G401 (cell line): ENCODE results near the gene ACAA1. TPM values are rescaled to one million over a fixed set of nuclear protein-coding genes. Genes with fewer than 3 reads are reported as not detected.

Experiments
- DNase-seq: peaks from one replicate; pipeline ENCODE4 v3.0.0-alpha.2; 2015; ENCODE audit warnings: low spot score
- in situ Hi-C: cut with HindIII; loops from 2 replicates; pipeline ENCODE4 v1.10.0; 2016; ENCODE audit warnings: low sequenced_read_pairs, mixed read lengths
- total RNA-seq: library from RNA; depleted of rRNA; stranded (reverse); fragments of >200 nt; shearing (Covaris generic); gene quantifications from 2 replicates; pipeline ENCODE4 v1.2.3, GENCODE V29; 2014

Gene ACAA1
- total RNA-seq, 1 experiment from 2014 or later = 58.6 TPM

GRCh38 chr3:38122712-38123290 is 14.1 kb downstream of the ACAA1 start:
- in situ Hi-C loops = no loop called here
- DNase-seq = no peak

GRCh38 chr3:38121832-38122461 is 15.0 kb downstream of the ACAA1 start:
- in situ Hi-C loops = no loop called here
- DNase-seq = no peak

- DNase-seq = peak; percentile 37
- in situ Hi-C loops = no loop called here
Measured at GRCh38 chr3:38121451-38121831, 15.5 kb downstream of the ACAA1 start.

GRCh38 chr3:38120693-38121450 is 16.1 kb downstream of the ACAA1 start:
- DNase-seq = no peak
- in situ Hi-C loops = no loop called here

- in situ Hi-C loops = no loop called here
- DNase-seq = no peak
Measured at GRCh38 chr3:38119821-38120692, 16.9 kb downstream of the ACAA1 start.

- no peak for DNase-seq
- in situ Hi-C loops = no loop called here
Measured at GRCh38 chr3:38119248-38119544, 17.7 kb downstream of the ACAA1 start.

- DNase-seq = no peak
- in situ Hi-C loops = no loop called here
Measured at GRCh38 chr3:38118421-38119247, 18.3 kb downstream of the ACAA1 start.

- in situ Hi-C loops = no loop called here
- DNase-seq = peak; percentile 46
Measured at GRCh38 chr3:38117748-38118420, 19.0 kb downstream of the ACAA1 start.

GRCh38 chr3:38117163-38117716 is 19.7 kb downstream of the ACAA1 start:
- peak; percentile 60 for DNase-seq
- in situ Hi-C loops = no loop called here

- in situ Hi-C loops = no loop called here
- DNase-seq = no peak
Measured at GRCh38 chr3:38116471-38117162, 20.3 kb downstream of the ACAA1 start.

- in situ Hi-C loops = no loop called here
- no peak for DNase-seq
Measured at GRCh38 chr3:38115645-38116427, 21.1 kb downstream of the ACAA1 start.

- in situ Hi-C loops = no loop called here
- no peak for DNase-seq
Measured at GRCh38 chr3:38114875-38115644, 21.9 kb downstream of the ACAA1 start.

GRCh38 chr3:38114052-38114874 is 22.7 kb downstream of the ACAA1 start:
- DNase-seq = no peak
- in situ Hi-C loops = no loop called here

GRCh38 chr3:38112378-38112761 is 24.6 kb downstream of the ACAA1 start:
- in situ Hi-C loops = no loop called here
- no peak for DNase-seq

GRCh38 chr3:38111696-38112377 is 25.1 kb downstream of the ACAA1 start:
- DNase-seq = no peak
- in situ Hi-C loops = no loop called here
